GM19452 (cell line): ENCODE results near the gene KISS1R.

Experiments
- ATAC-seq: cut with Tn5 transposase; IDR thresholded peaks from one replicate; pipeline ENCODE4 v1.9.1; 2021; ENCODE audit not compliant: unreplicated experiment

The KISS1R gene

DNA sequence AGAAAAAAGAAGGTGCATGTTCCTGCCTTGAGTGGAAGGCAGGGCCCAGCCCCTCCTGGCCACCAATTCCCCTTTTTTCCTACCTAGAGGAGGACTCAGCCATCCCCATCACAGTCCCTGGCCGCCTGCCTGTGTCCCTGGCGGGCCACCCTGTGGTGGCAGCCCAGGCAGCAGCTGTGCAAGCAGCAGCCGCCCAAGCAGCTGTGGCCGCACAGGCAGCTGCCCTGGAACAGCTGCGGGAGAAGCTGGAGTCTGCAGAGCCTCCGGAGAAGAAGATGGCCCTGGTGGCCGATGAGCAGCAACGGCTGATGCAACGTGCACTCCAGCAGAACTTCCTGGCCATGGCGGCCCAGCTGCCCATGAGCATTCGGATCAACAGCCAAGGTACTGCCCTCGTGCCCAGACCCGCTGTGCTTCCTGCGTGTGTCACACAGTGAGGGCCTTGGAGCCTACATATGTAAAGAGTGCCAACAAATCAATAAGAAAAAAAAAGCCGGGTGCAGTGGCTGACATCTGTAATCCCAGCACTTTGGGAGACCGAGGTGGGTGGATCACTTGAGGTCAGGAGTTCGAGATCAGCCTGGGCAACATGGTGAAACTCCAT is 49.5 kb downstream of the KISS1R start:
- no peak for ATAC-seq
